Measurements from ENCODE around the gene BCL2L14. TPM values are rescaled to one million over a fixed set of nuclear protein-coding genes. Genes with fewer than 3 reads are reported as not detected.
"Not testable (repeated sequence)": the region's sequence is repeated elsewhere in the genome, so short reads cannot be mapped to it uniquely, and the experiment has no call there.

The BCL2L14 gene
- total RNA-seq, 1 experiment from 2014 or later, result not detected

- DNase-seq (ENCODE audit: low read depth, low spot score), result no peak
- in situ Hi-C loops (cut with HindIII; ENCODE audit: low pct_unique_long_range_greater_than_20kb, low sequenced_read_pairs), result no loop called here
Measured at GRCh38 chr12:12091071-12091470, 20.3 kb downstream of the BCL2L14 start.

GRCh38 chr12:12091977-12092663, 21.4 kb downstream of the BCL2L14 start:
- in situ Hi-C loops (cut with HindIII; ENCODE audit: low pct_unique_long_range_greater_than_20kb, low sequenced_read_pairs), result no loop called here
- DNase-seq (ENCODE audit: low read depth, low spot score), result no peak

- no peak for DNase-seq (ENCODE audit: low read depth, low spot score)
- in situ Hi-C loops (cut with HindIII; ENCODE audit: low pct_unique_long_range_greater_than_20kb, low sequenced_read_pairs), result no loop called here
Measured at GRCh38 chr12:12094481-12094880, 23.7 kb downstream of the BCL2L14 start.

- no peak for DNase-seq (ENCODE audit: low read depth, low spot score)
- in situ Hi-C loops (cut with HindIII; ENCODE audit: low pct_unique_long_range_greater_than_20kb, low sequenced_read_pairs), result no loop called here
Measured at GRCh38 chr12:12095021-12095420, 24.3 kb downstream of the BCL2L14 start.

GRCh38 chr12:12097891-12098690, 27.4 kb downstream of the BCL2L14 start:
- DNase-seq (ENCODE audit: low read depth, low spot score), result peak; percentile 93
- in situ Hi-C loops (cut with HindIII; ENCODE audit: low pct_unique_long_range_greater_than_20kb, low sequenced_read_pairs), result no loop called here

DNA sequence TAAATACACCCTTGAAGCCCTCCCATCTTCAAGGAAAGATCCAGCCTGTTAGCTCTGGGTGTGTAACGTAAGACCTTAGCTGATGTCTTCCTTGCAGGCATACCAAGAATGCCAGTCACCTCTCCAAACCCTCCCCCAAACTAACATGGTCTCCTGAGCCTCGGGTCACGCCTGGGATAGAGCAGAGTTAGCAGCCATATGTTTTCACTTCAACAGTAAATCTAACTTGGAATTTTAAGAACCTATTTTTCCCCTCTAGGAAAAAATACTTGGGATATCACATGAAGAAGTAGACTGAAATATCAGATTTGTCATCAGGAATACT, 27.9 kb downstream of the BCL2L14 start:
- in situ Hi-C loops (cut with HindIII; ENCODE audit: low pct_unique_long_range_greater_than_20kb, low sequenced_read_pairs), result no loop called here
- no peak for DNase-seq (ENCODE audit: low read depth, low spot score)

GRCh38 chr12:12099102-12099501, 28.4 kb downstream of the BCL2L14 start:
- in situ Hi-C loops (cut with HindIII; ENCODE audit: low pct_unique_long_range_greater_than_20kb, low sequenced_read_pairs), result no loop called here
- DNase-seq (ENCODE audit: low read depth, low spot score), result no peak

DNA sequence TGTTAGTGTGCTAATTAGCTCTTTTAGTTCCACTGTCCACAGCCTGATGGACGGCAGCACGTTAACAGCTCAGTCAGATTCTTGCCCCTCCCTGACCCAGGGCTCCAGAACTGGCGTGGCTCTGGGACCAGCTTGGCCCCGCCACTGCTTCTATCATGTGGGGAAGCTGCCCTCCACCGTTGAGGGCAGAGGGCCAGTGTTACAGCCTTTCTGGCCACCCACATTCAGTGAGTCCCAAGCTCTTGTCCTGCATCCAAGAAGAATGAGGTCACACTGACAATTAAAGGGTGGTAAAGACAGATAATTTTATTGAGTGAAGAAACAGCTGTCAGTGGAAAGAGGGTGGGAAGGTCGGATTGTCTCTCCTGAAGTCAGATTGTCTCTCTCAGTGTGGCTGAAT, 36.9 kb downstream of the BCL2L14 start:
- DNase-seq (ENCODE audit: low read depth, low spot score), result no peak
- in situ Hi-C loops (cut with HindIII; ENCODE audit: low pct_unique_long_range_greater_than_20kb, low sequenced_read_pairs), result no loop called here

GRCh38 chr12:12108441-12109058, 37.8 kb downstream of the BCL2L14 start:
- in situ Hi-C loops (cut with HindIII; ENCODE audit: low pct_unique_long_range_greater_than_20kb, low sequenced_read_pairs), result no loop called here

DNA sequence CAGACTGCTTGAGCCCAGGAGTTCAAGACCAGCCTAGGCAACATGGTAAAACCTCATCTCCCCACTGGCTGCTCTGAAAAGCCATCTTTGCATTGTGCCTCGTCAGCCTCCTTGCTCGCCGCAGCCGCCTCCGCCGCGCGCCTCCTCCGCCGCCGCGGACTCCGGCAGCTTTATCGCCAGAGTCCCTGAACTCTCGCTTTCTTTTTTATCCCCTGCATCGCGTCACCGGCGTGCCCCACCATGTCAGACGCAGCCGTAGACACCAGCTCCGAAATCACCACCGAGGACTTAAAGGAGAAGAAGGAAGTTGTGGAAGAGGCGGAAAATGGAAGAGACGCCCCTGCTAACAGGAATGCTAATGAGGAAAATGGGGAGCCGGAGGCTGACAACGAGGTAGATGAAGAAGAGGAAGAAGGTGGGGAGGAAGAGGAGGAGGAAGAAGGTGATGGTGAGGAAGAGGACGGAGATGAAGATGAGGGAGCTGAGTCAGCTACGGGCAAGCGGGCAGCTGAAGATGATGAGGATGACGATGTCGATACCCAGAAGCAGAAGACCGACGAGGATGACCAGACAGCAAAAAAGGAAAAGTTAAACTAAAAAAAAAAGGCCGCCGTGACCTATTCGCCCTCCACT, 40.3 kb downstream of the BCL2L14 start:
- DNase-seq (ENCODE audit: low read depth, low spot score); in situ Hi-C loops (cut with HindIII; ENCODE audit: low pct_unique_long_range_greater_than_20kb, low sequenced_read_pairs): not testable (repeated sequence)

More at GRCh38 chr12:12108441-12109058, 37.8 kb downstream of the BCL2L14 start:
- DNase-seq (ENCODE audit: low read depth, low spot score), result peak; percentile 60

- in situ Hi-C loops (cut with HindIII; ENCODE audit: low pct_unique_long_range_greater_than_20kb, low sequenced_read_pairs), result no loop called here
- DNase-seq (ENCODE audit: low read depth, low spot score), result no peak
Measured at GRCh38 chr12:12115514-12115913, 44.8 kb downstream of the BCL2L14 start.

GRCh38 chr12:12116677-12117076, 45.9 kb downstream of the BCL2L14 start:
- DNase-seq (ENCODE audit: low read depth, low spot score), result no peak
- in situ Hi-C loops (cut with HindIII; ENCODE audit: low pct_unique_long_range_greater_than_20kb, low sequenced_read_pairs), result no loop called here

GRCh38 chr12:12121061-12121460, 50.3 kb downstream of the BCL2L14 start:
- no peak for DNase-seq (ENCODE audit: low read depth, low spot score)
- in situ Hi-C loops (cut with HindIII; ENCODE audit: low pct_unique_long_range_greater_than_20kb, low sequenced_read_pairs), result no loop called here

- in situ Hi-C loops (cut with HindIII; ENCODE audit: low pct_unique_long_range_greater_than_20kb, low sequenced_read_pairs), result no loop called here
- DNase-seq (ENCODE audit: low read depth, low spot score), result no peak
Measured at GRCh38 chr12:12123036-12123604, 52.4 kb downstream of the BCL2L14 start.

- no peak for DNase-seq (ENCODE audit: low read depth, low spot score)
- in situ Hi-C loops (cut with HindIII; ENCODE audit: low pct_unique_long_range_greater_than_20kb, low sequenced_read_pairs), result no loop called here
Measured at GRCh38 chr12:12126551-12126950, 55.8 kb downstream of the BCL2L14 start.

DNA sequence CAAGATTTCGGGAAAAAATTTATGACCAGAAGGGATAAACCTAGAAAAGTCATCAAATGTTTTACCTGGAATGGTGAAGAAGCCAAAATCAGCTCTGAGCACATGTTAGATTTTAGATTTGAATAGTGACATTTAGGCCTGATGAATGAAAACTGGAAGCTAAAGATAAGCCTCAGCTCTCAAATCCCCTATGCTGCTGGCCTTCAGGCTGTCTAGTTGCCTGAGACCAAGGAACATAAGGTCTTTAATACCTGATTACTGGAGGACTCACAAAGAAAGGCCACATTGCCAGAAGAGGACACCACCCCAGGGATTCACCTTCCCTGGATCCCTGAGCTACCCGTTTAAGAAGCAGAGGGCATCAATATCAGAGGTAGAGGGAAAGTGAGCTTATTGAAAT, 56.6 kb downstream of the BCL2L14 start:
- DNase-seq (ENCODE audit: low read depth, low spot score), result no peak
- in situ Hi-C loops (cut with HindIII; ENCODE audit: low pct_unique_long_range_greater_than_20kb, low sequenced_read_pairs), result no loop called here

- in situ Hi-C loops (cut with HindIII; ENCODE audit: low pct_unique_long_range_greater_than_20kb, low sequenced_read_pairs), result no loop called here
Measured at GRCh38 chr12:12128670-12129069, 57.9 kb downstream of the BCL2L14 start.

GRCh38 chr12:12133259-12133658, 62.5 kb downstream of the BCL2L14 start:
- in situ Hi-C loops (cut with HindIII; ENCODE audit: low pct_unique_long_range_greater_than_20kb, low sequenced_read_pairs), result no loop called here
- DNase-seq (ENCODE audit: low read depth, low spot score), result no peak

More at GRCh38 chr12:12128670-12129069, 57.9 kb downstream of the BCL2L14 start:
- no peak for DNase-seq (ENCODE audit: low read depth, low spot score)

Measured in SK-MEL-5 (cell line).